Measurements from ENCODE around the gene APOC3.

GRCh38 chr11:116832350-116833290, 2.9 kb downstream of the APOC3 start:
- TF ChIP-seq CTCF (IDR thresholded peaks at IDR 0.05), result peak in 2 of 7 experiments; percentile 3 to 8
- no peak for TF ChIP-seq POLR2A (IDR thresholded peaks at IDR 0.05)

Measured in body of pancreas (tissue), 4 donors.